NB4 (cell line): ENCODE data around the gene FSD1L.
"Not testable (repeated sequence)": the region's sequence is repeated elsewhere in the genome, so short reads cannot be mapped to it uniquely, and the experiment has no call there.

Experiments
- POLR2A ChIP-seq: IDR thresholded peaks from 2 replicates; pipeline ENCODE4 v1.6.1; 2011; ENCODE audit warnings: mild to moderate bottlenecking; ENCODE audit not compliant: insufficient read length; ENCODE audit errors: extremely low read depth
- TF ChIP-seq, protein P1 (sequence below): IDR thresholded peaks from one replicate; pipeline ENCODE4 v1.5.1; 2012; ENCODE audit warnings: low read depth, low read length

- TF ChIP-seq, protein P1, sequence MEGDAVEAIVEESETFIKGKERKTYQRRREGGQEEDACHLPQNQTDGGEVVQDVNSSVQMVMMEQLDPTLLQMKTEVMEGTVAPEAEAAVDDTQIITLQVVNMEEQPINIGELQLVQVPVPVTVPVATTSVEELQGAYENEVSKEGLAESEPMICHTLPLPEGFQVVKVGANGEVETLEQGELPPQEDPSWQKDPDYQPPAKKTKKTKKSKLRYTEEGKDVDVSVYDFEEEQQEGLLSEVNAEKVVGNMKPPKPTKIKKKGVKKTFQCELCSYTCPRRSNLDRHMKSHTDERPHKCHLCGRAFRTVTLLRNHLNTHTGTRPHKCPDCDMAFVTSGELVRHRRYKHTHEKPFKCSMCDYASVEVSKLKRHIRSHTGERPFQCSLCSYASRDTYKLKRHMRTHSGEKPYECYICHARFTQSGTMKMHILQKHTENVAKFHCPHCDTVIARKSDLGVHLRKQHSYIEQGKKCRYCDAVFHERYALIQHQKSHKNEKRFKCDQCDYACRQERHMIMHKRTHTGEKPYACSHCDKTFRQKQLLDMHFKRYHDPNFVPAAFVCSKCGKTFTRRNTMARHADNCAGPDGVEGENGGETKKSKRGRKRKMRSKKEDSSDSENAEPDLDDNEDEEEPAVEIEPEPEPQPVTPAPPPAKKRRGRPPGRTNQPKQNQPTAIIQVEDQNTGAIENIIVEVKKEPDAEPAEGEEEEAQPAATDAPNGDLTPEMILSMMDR = not testable (repeated sequence)
- not testable (repeated sequence) for TF ChIP-seq POLR2A
Observed at GRCh38 chr9:105520992-105521391, 73.2 kb downstream of the FSD1L start.
